HEK293 (cell line): ENCODE measurements around the gene TNFAIP1.

Experiments used
- AEBP2 ChIP-seq: fragments of 450-650 bp; formaldehyde crosslinking; IDR thresholded peaks from 2 replicates; pipeline ENCODE4 v1.5.1; 2016; ENCODE audit warnings: missing biosample characterization, missing genetic modification characterization, borderline replicate concordance
- BCL11B ChIP-seq: fragments of 450-650 bp; formaldehyde crosslinking; IDR thresholded peaks from 2 replicates; pipeline ENCODE4 v1.5.1; 2016; ENCODE audit warnings: low read depth, missing biosample characterization, missing genetic modification characterization
- GFI1B ChIP-seq: fragments of 450-650 bp; formaldehyde crosslinking; IDR thresholded peaks from 2 replicates; pipeline ENCODE4 v1.5.1; 2016; ENCODE audit warnings: missing biosample characterization, missing genetic modification characterization
- KLF17 ChIP-seq: fragments of 450-650 bp; formaldehyde crosslinking; IDR thresholded peaks from 2 replicates; pipeline ENCODE4 v1.5.1; 2016; ENCODE audit warnings: missing biosample characterization, missing genetic modification characterization
- MEIS1 ChIP-seq: sonication (generic); formaldehyde crosslinking; IDR thresholded peaks from 2 replicates; pipeline ENCODE4 v1.8.1; 2022; ENCODE audit warnings: missing genetic modification reagents, mild to moderate bottlenecking, borderline replicate concordance
- SALL2 ChIP-seq: fragments of 450-650 bp; formaldehyde crosslinking; IDR thresholded peaks from 2 replicates; pipeline ENCODE4 v1.5.0; 2017; ENCODE audit warnings: missing biosample characterization, mild to moderate bottlenecking, missing genetic modification characterization, borderline replicate concordance
- SCRT1 ChIP-seq: fragments of 450-650 bp; formaldehyde crosslinking; IDR thresholded peaks from 2 replicates; pipeline ENCODE4 v1.5.1; 2016; ENCODE audit warnings: missing biosample characterization, missing genetic modification characterization, borderline replicate concordance
- SETDB1 ChIP-seq: IDR thresholded peaks from one replicate; pipeline ENCODE4 v1.6.1; 2017; ENCODE audit warnings: mild to moderate bottlenecking, low read length, moderate library complexity, mixed read lengths; ENCODE audit not compliant: insufficient read length
- SP2 ChIP-seq: fragments of 450-650 bp; formaldehyde crosslinking; IDR thresholded peaks from 2 replicates; pipeline ENCODE4 v1.5.1; 2016; ENCODE audit warnings: missing biosample characterization, missing genetic modification characterization
- ZBTB10 ChIP-seq: fragments of 450-650 bp; formaldehyde crosslinking; IDR thresholded peaks from 2 replicates; pipeline ENCODE4 v1.5.1; 2016; ENCODE audit warnings: missing biosample characterization, missing genetic modification characterization
- ZNF132 ChIP-seq: fragments of 450-650 bp; formaldehyde crosslinking; IDR thresholded peaks from 2 replicates; pipeline ENCODE4 v1.5.1; 2017; ENCODE audit warnings: missing biosample characterization, missing genetic modification characterization, borderline replicate concordance
- ZNF133 ChIP-seq: fragments of 450-650 bp; formaldehyde crosslinking; IDR thresholded peaks from 2 replicates; pipeline ENCODE4 v1.5.1; 2016; ENCODE audit warnings: missing biosample characterization, missing genetic modification characterization
- ZNF23 ChIP-seq: fragments of 450-650 bp; formaldehyde crosslinking; IDR thresholded peaks from 2 replicates; pipeline ENCODE4 v1.5.1; 2016; ENCODE audit warnings: missing biosample characterization, missing genetic modification characterization, borderline replicate concordance
- ZNF248 ChIP-seq: fragments of 450-650 bp; formaldehyde crosslinking; IDR thresholded peaks from 2 replicates; pipeline ENCODE4 v1.5.1; 2017; ENCODE audit warnings: missing biosample characterization, missing genetic modification characterization
- ZNF280C ChIP-seq: fragments of 450-650 bp; formaldehyde crosslinking; IDR thresholded peaks from 2 replicates; pipeline ENCODE4 v1.5.1; 2016; ENCODE audit warnings: missing biosample characterization, missing genetic modification characterization
- ZNF280D ChIP-seq: fragments of 450-650 bp; formaldehyde crosslinking; IDR thresholded peaks from 2 replicates; pipeline ENCODE4 v1.5.1; 2016; ENCODE audit warnings: missing biosample characterization, missing genetic modification characterization
- ZNF362 ChIP-seq: fragments of 450-650 bp; formaldehyde crosslinking; IDR thresholded peaks from 2 replicates; pipeline ENCODE4 v1.5.1; 2016; ENCODE audit warnings: missing biosample characterization, missing genetic modification characterization
- ZNF423 ChIP-seq: fragments of 450-650 bp; formaldehyde crosslinking; IDR thresholded peaks from 2 replicates; pipeline ENCODE4 v1.5.1; 2016; ENCODE audit warnings: missing biosample characterization, missing genetic modification characterization
- ZNF510 ChIP-seq: fragments of 450-650 bp; formaldehyde crosslinking; IDR thresholded peaks from 2 replicates; pipeline ENCODE4 v1.5.1; 2018; ENCODE audit warnings: mild to moderate bottlenecking, missing genetic modification characterization, missing biosample characterization; ENCODE audit not compliant: insufficient replicate concordance
- ZNF626 ChIP-seq: fragments of 450-650 bp; sonication (Bioruptor Pico); formaldehyde crosslinking; IDR thresholded peaks from 2 replicates; pipeline ENCODE4 v1.5.1; 2018; ENCODE audit warnings: missing biosample characterization, missing genetic modification characterization, inconsistent platforms
- ZNF639 ChIP-seq: fragments of 450-650 bp; formaldehyde crosslinking; IDR thresholded peaks from 2 replicates; pipeline ENCODE4 v1.5.1; 2016; ENCODE audit warnings: missing biosample characterization, missing genetic modification characterization
- ZNF658 ChIP-seq: fragments of 450-650 bp; formaldehyde crosslinking; IDR thresholded peaks from 2 replicates; pipeline ENCODE4; 2016; ENCODE audit warnings: missing biosample characterization, missing genetic modification characterization
- ZSCAN18 ChIP-seq: fragments of 450-650 bp; formaldehyde crosslinking; IDR thresholded peaks from 2 replicates; pipeline ENCODE4 v1.5.1; 2016; ENCODE audit warnings: missing biosample characterization, missing genetic modification characterization

TNFAIP1 gene

GRCh38 chr17:28335959-28336871, 654 bp downstream of the TNFAIP1 start (continued):
- TF ChIP-seq ZNF280C (tag by site-specific recombination), result no peak
- no peak for TF ChIP-seq GFI1B (tag by site-specific recombination)
- TF ChIP-seq KLF17 (tag by site-specific recombination), result peak; percentile 88
- TF ChIP-seq ZNF423 (tag by site-specific recombination), result no peak
- no peak for TF ChIP-seq ZNF626
- no peak for TF ChIP-seq ZNF23 (tag by site-specific recombination)
- TF ChIP-seq ZNF658 (tag by site-specific recombination), result no peak
- TF ChIP-seq MEIS1 (CRISPR knock-in tag), result no peak
- TF ChIP-seq ZNF362, result no peak
- TF ChIP-seq SCRT1, result no peak
- TF ChIP-seq ZNF280D (tag by site-specific recombination), result no peak
- TF ChIP-seq BCL11B (tag by site-specific recombination), result no peak
- no peak for TF ChIP-seq ZNF510 (tag by site-specific recombination)
- TF ChIP-seq SP2 (tag by site-specific recombination), result peak; percentile 68
- no peak for TF ChIP-seq ZSCAN18
- TF ChIP-seq SALL2 (tag by site-specific recombination), result no peak
- TF ChIP-seq ZNF639 (tag by site-specific recombination), result 0 out of 2 replicates have a peak, but pooled peaks have one; percentile 13
- TF ChIP-seq ZNF132, result no peak
- no peak; the same call in 1 of the 2 replicates for TF ChIP-seq ZBTB10
- no peak for TF ChIP-seq AEBP2 (tag by site-specific recombination)
- TF ChIP-seq ZNF248 (tag by site-specific recombination), result no peak
- TF ChIP-seq ZNF133 (tag by site-specific recombination), result 0 out of 2 replicates have a peak, but pooled peaks have one; percentile 19
- TF ChIP-seq SETDB1, result no peak
